Lower leg skin (tissue), 3 donors: Measurements from ENCODE around the gene CRNN.

ENCODE experiments used
- CTCF ChIP-seq, 3 donors: fragments of 450-650 bp; IDR thresholded peaks; one replicate each; pipeline ENCODE4 v1.5.1; 2016; ENCODE audit warnings: antibody characterized with exemption in 3 of 3, mild to moderate bottlenecking in 3 of 3, moderate library complexity in 2 of 3
- POLR2A ChIP-seq, 2 donors: fragments of 450-650 bp; IDR thresholded peaks; one replicate each; pipeline ENCODE4 v1.6.1; 2016 to 2017; ENCODE audit warnings: antibody characterized with exemption in 2 of 2, mild to moderate bottlenecking in 1 of 2, moderate library complexity in 1 of 2

- TF ChIP-seq CTCF (IDR thresholded peaks at IDR 0.05), result no peak
- TF ChIP-seq POLR2A (IDR thresholded peaks at IDR 0.05), result no peak
Measured at GRCh38 chr1:152410028-152410427, 4.0 kb downstream of the CRNN start.
